Lower lobe of right lung (tissue), 2 donors: ENCODE results near the gene ADAMTS7. TPM values are rescaled to one million over a fixed set of nuclear protein-coding genes. Genes with fewer than 3 reads are reported as not detected.

ENCODE experiments used
- ATAC-seq, 2 donors: fragments of 200-7000 bp; cut with Tn5 transposase; one replicate each; pipeline ENCODE4 v1.9.1; 2020 to 2022; ENCODE audit warnings: mild to moderate bottlenecking in 2 of 2, moderate library complexity in 2 of 2
- DNase-seq: peaks from one replicate; pipeline ENCODE4 v3.0.0-alpha.2; 2020
- H3K27ac ChIP-seq: fragments of 200-600 bp; one replicate; pipeline ENCODE4 v1.8.0; 2022
- H3K27me3 ChIP-seq: fragments of 200-600 bp; one replicate; pipeline ENCODE4 v1.8.0; 2022; ENCODE audit warnings: low read depth
- H3K36me3 ChIP-seq: fragments of 200-600 bp; one replicate; pipeline ENCODE4 v1.8.0; 2022; ENCODE audit warnings: mild to moderate bottlenecking
- H3K4me1 ChIP-seq: fragments of 200-600 bp; one replicate; pipeline ENCODE4 v1.8.0; 2022
- H3K4me3 ChIP-seq: fragments of 200-600 bp; one replicate; pipeline ENCODE4 v1.8.0; 2022; ENCODE audit warnings: mild to moderate bottlenecking
- H3K9me3 ChIP-seq: fragments of 200-600 bp; one replicate; pipeline ENCODE4 v1.8.0; 2022
- intact Hi-C: fragments of 100-400 bp; cut with DNase I; formaldehyde crosslinking; loops from one replicate; pipeline ENCODE4 v1.11.0; 2022
- long read RNA-seq: library from polyadenylated mRNA; unstranded; transcript quantifications from one replicate; pipeline ENCODE4 v2.0.0, GENCODE V29; 2021
- total RNA-seq: library from RNA; stranded (reverse); fragmentation: NEBNext Ultra II Directional; extraction: Animal tissue kit (Norgen Biotek cat#: 25700); gene quantifications from one replicate; pipeline ENCODE4 v1.2.1, GENCODE V29; 2021
- TF ChIP-seq, protein P1 (sequence below): fragments of 200-600 bp; IDR thresholded peaks from one replicate; pipeline ENCODE4 v1.8.0; 2022; ENCODE audit warnings: antibody characterized with exemption, mild to moderate bottlenecking
- donor health status: DM: no; HTN: yes; CAD: no; lungs with severe emphysema.

The ADAMTS7 gene, protein sequence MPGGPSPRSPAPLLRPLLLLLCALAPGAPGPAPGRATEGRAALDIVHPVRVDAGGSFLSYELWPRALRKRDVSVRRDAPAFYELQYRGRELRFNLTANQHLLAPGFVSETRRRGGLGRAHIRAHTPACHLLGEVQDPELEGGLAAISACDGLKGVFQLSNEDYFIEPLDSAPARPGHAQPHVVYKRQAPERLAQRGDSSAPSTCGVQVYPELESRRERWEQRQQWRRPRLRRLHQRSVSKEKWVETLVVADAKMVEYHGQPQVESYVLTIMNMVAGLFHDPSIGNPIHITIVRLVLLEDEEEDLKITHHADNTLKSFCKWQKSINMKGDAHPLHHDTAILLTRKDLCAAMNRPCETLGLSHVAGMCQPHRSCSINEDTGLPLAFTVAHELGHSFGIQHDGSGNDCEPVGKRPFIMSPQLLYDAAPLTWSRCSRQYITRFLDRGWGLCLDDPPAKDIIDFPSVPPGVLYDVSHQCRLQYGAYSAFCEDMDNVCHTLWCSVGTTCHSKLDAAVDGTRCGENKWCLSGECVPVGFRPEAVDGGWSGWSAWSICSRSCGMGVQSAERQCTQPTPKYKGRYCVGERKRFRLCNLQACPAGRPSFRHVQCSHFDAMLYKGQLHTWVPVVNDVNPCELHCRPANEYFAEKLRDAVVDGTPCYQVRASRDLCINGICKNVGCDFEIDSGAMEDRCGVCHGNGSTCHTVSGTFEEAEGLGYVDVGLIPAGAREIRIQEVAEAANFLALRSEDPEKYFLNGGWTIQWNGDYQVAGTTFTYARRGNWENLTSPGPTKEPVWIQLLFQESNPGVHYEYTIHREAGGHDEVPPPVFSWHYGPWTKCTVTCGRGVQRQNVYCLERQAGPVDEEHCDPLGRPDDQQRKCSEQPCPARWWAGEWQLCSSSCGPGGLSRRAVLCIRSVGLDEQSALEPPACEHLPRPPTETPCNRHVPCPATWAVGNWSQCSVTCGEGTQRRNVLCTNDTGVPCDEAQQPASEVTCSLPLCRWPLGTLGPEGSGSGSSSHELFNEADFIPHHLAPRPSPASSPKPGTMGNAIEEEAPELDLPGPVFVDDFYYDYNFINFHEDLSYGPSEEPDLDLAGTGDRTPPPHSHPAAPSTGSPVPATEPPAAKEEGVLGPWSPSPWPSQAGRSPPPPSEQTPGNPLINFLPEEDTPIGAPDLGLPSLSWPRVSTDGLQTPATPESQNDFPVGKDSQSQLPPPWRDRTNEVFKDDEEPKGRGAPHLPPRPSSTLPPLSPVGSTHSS (N-terminal part only)
- 5.3 TPM for total RNA-seq
- long read RNA-seq, full-length matches to known transcripts, result 1 of 12 reads
- long read RNA-seq, partial matches to known transcripts, result 8 of 12 reads
- long read RNA-seq, other reads (novel, unspliced or antisense), result 3 of 12 reads

DNA sequence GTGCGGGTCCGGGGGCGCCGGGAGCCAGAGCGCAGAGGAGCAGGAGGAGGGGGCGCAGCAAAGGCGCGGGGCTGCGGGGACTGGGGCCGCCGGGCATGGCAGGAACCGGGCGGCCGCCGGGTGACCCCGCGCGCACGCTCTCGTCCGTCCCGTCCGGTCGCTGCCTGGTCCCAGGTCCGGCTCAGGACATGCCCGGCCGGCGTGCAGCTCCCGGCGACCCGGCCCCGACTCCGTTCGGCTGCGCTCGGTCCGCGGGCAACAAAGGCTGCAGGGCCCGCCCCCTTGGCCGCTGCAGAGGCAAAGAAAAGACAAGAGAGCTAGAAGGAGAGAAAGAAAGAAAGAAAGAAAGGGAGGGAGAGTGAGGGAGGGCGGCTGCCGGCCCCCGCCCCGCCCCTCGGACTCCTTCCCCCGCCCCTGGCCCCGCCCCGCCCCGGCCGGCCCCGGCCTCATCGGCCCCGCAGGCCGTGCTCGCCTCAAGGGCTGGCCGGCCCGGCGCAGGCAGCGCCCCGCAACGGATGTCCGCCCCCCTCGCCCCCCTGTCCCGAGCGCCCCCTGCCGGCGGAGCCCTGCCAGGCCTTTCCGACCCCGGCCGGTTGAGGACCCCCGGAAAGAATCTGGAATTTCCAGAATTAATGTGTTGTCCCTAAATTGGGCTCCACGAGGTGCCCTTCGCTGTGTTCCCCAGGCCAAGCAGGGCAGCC is at the start of gene ADAMTS7:
Gene ADAMTS7 (minus strand): TSS at position 341 of the 701 bp plus-strand sequence. CDS start 244 bp downstream, at position 97.
- DNase-seq, result peak; percentile 76
- ATAC-seq, result peak; percentile 94 to 96
- Histone ChIP-seq H3K4me1 (peaks cover 19% of the 10 kb centered on the region), H3K9me3 (no peaks in the 10 kb centered on the region), H3K27me3 (peaks cover 21% of the 10 kb centered on the region), H3K36me3 (no peaks in the 10 kb centered on the region), H3K4me3 (peak within 1 kb of the TSS; percentile 77), H3K27ac (peak within 1 kb of the TSS; percentile 82)
- TF ChIP-seq, protein P1, sequence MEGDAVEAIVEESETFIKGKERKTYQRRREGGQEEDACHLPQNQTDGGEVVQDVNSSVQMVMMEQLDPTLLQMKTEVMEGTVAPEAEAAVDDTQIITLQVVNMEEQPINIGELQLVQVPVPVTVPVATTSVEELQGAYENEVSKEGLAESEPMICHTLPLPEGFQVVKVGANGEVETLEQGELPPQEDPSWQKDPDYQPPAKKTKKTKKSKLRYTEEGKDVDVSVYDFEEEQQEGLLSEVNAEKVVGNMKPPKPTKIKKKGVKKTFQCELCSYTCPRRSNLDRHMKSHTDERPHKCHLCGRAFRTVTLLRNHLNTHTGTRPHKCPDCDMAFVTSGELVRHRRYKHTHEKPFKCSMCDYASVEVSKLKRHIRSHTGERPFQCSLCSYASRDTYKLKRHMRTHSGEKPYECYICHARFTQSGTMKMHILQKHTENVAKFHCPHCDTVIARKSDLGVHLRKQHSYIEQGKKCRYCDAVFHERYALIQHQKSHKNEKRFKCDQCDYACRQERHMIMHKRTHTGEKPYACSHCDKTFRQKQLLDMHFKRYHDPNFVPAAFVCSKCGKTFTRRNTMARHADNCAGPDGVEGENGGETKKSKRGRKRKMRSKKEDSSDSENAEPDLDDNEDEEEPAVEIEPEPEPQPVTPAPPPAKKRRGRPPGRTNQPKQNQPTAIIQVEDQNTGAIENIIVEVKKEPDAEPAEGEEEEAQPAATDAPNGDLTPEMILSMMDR, result peak; percentile 70
- intact Hi-C loops, result no loop called here

DNA sequence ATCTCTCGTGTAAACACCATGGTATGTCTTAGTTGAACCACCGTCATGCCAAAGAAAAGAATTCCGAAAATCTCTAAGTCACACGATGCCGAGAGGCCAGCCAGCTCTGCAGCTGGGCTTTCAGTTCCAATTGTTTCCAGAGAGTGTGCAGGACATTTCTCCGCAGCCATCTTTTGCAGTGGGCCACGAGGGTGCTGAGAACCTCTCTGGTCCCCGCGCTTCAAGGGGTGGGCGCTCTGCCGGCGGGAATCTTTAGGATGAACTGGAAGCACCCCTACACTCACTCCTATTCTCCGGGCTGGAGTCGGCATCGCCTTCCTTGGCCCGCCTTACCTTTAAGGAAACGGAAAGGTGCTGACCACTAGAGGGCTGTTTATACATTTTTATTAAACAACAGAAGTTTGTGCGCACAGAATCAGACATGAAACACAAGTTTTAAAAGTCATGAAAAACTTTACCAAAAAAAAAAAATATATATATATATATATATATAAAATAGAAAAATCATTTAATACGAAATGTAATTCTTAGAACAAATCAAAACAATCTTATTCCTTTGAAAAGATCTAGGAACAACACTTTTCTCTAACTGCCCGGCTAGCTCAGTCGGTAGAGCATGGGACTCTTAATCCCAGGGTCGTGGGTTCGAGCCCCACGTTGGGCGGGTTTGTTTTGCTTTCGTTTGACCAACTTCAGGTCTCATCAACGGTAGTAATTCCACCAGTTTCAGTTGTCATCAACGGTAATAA is 48.9 kb upstream of the ADAMTS7 start:
- DNase-seq (peak; percentile 77), ATAC-seq (peak; percentile 92 to 96)

DNA sequence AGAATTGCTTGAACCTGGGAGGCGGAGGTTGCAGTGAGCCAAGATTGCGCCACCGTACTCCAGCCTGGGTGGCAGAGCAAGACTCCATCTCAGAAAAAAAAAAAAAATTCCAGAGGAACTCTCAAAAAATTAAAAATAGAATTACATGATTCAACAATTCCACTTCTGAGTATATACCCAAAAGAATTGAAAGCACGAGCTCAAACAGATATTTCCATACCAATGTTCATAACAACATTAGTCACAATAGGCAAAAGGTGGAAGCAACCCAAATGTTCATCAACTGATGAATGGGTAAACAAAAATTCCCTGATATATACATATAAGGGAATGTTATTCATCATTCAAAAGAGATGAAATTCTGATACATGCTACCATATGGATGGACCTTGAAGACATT is 44.5 kb upstream of the ADAMTS7 start:
- intact Hi-C loops, result no loop called here
- H3K4me1 ChIP-seq, result peaks cover 5% of the 10 kb centered on the region
- DNase-seq (no peak), ATAC-seq (no peak)
- TF ChIP-seq, protein P1, result no peak
- no peak overlapping the region for H3K27ac ChIP-seq
- no peaks in the 10 kb centered on the region for H3K36me3 ChIP-seq
- no peak overlapping the region for H3K4me3 ChIP-seq
- H3K9me3 ChIP-seq, result no peaks in the 10 kb centered on the region
- no peaks in the 10 kb centered on the region for H3K27me3 ChIP-seq

More for the DNA sequence above, 48.9 kb upstream of the ADAMTS7 start:
- Histone ChIP-seq H3K36me3 (no peaks in the 10 kb centered on the region), H3K9me3 (no peaks in the 10 kb centered on the region), H3K4me1 (peaks cover 5% of the 10 kb centered on the region), H3K27me3 (no peaks in the 10 kb centered on the region), H3K4me3 (peak overlapping the region; percentile 56), H3K27ac (peak overlapping the region; percentile 69)
- intact Hi-C loops, result no loop called here
- TF ChIP-seq, protein P1, result peak; percentile 49

DNA sequence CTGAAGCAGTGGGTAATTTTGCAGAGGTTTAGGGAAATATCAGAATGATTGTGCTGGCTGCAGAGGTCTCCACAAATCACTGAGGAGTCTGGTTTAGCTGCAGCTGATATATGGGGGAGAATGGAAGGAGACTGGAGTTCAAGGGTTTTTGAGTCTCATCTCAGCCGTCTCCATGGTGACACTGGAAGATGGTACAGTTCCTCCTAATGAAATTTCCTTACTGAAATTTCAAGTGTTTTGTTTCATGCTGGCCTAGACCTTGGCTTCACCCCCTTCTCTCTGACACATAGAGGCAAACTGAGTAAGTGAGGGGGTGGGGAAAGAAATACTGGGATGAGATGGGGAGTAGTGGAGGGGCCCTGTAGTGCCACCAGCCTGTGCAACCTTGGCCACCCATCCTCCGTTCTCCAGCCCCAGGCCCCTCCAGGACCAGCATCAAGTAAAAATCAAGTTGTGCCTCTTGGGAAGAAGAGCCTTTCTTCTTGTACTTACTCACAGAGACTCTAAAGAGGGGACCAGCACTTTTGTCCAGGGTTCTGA is 43.6 kb upstream of the ADAMTS7 start:
- H3K4me1 ChIP-seq, result peaks cover 4% of the 10 kb centered on the region
- TF ChIP-seq, protein P1, result no peak
- ATAC-seq (no peak), DNase-seq (no peak)
- intact Hi-C loops, result no loop called here
- no peak overlapping the region for H3K4me3 ChIP-seq
- H3K9me3 ChIP-seq, result no peaks in the 10 kb centered on the region
- H3K36me3 ChIP-seq, result no peaks in the 10 kb centered on the region
- no peak overlapping the region for H3K27ac ChIP-seq
- no peaks in the 10 kb centered on the region for H3K27me3 ChIP-seq
